DND-41 (cell line): Measurements from ENCODE around the gene IFNK.

ENCODE experiments used
- CTCF ChIP-seq: IDR thresholded peaks from 2 replicates; pipeline ENCODE4 v1.5.1; 2012; ENCODE audit warnings: borderline replicate concordance, low read length, moderate library complexity, mild to moderate bottlenecking; ENCODE audit not compliant: poor library complexity, severe bottlenecking; ENCODE audit errors: extremely low read depth
- EZH2 ChIP-seq: IDR thresholded peaks from 3 replicates; pipeline ENCODE4 v1.6.1; 2012; ENCODE audit warnings: borderline replicate concordance, low read depth, mild to moderate bottlenecking, moderate library complexity, low read length, inconsistent platforms; ENCODE audit not compliant: severe bottlenecking

GRCh38 chr9:27533311-27533710 is 9.2 kb downstream of the IFNK start:
- TF ChIP-seq CTCF: no peak
- TF ChIP-seq EZH2: no peak
